ENCODE measurements around the gene ARL6IP6. TPM values are rescaled to one million over a fixed set of nuclear protein-coding genes. Genes with fewer than 3 reads are reported as not detected.

Gene ARL6IP6
- total and polyA plus RNA-seq, 5 donors from 2014 or later: 19.9 to 41.4 (median 33.1) TPM

DNA sequence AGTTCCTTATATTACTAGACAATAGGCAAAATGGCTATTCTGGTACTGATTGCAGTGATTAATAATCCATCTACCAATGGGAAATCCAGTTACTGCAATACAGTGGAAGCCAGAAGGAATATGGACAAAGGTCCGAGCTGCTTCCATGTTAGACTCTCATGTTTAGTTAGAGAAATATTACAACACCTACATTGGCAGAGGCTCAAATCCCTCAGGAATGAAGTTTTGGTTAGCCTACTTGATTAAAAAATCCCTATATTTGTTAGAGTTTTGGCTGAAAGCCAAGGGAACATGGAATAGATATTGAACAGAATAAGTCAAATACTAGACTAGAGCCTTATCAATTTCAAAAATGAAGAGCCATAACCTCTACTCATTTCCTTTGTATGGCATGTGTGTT is 48.5 kb downstream of the ARL6IP6 start:
- Histone ChIP-seq H3K27me3 (ENCODE audit: control insufficient read depth, insufficient read depth, low read length) (no peaks in the 10 kb centered on the region), H3K4me3 (ENCODE audit: low read depth, low read length) (no peak overlapping the region), H3K9me3 (ENCODE audit: control insufficient read depth in 2 of 2, low read length in 2 of 2) (no peaks in the 10 kb centered on the region), H3K4me1 (ENCODE audit: control insufficient read depth, insufficient read depth, low read length, poor library complexity, severe bottlenecking) (no peaks in the 10 kb centered on the region), H3K27ac (ENCODE audit: insufficient read depth, low read length, poor library complexity, severe bottlenecking) (no peak overlapping the region), H3K36me3 (ENCODE audit: control insufficient read depth, insufficient read depth, low read length) (peaks cover 8% of the 10 kb centered on the region)
- peaks cover 10% of the 10 kb centered on the region for H3K36me3 Mint-ChIP-seq
- H3K4me1 Mint-ChIP-seq: no peaks in the 10 kb centered on the region
- H3K27me3 Mint-ChIP-seq: no peaks in the 10 kb centered on the region
- no peak for DNase-seq
- ATAC-seq (ENCODE audit: low read depth in 2 of 2): no peak
- no peak overlapping the region for H3K27ac Mint-ChIP-seq
- H3K4me3 Mint-ChIP-seq: no peak overlapping the region
- peaks cover 0 to 2% (median 0%) of the 10 kb centered on the region in 7 donors for H3K9me3 Mint-ChIP-seq

DNA sequence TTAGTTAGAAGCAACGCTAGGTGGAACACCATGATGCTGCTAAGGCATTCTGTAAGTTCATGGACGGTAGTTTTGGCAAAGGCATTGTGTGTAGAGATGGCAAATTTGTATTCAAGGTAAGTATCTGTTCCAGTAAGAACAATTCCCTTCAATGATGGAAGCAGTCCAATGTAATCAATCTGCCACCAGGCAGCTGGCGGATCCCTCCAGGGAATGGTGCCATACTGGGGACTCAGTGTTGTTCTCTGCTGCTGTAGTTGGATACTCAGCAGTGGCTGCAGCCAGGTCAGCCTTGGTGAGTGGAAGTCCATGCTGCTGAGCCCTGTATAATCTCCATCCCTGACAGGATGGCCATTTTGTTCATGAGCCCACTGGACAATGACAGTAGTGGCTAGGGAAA is 62.8 kb downstream of the ARL6IP6 start:
- no peaks in the 10 kb centered on the region for H3K4me1 Mint-ChIP-seq
- no peak overlapping the region for H3K27ac ChIP-seq (ENCODE audit: insufficient read depth, low read length, poor library complexity, severe bottlenecking)
- no peak overlapping the region for H3K4me3 ChIP-seq (ENCODE audit: low read depth, low read length)
- H3K36me3 ChIP-seq (ENCODE audit: control insufficient read depth, insufficient read depth, low read length): no peaks in the 10 kb centered on the region
- no peaks in the 10 kb centered on the region for H3K36me3 Mint-ChIP-seq
- no peak for ATAC-seq (ENCODE audit: low read depth in 2 of 2)
- H3K27me3 Mint-ChIP-seq: peaks cover 29% of the 10 kb centered on the region
- H3K27ac Mint-ChIP-seq: no peak overlapping the region
- peaks cover 6% of the 10 kb centered on the region for H3K27me3 ChIP-seq (ENCODE audit: control insufficient read depth, insufficient read depth, low read length)
- H3K4me3 Mint-ChIP-seq: no peak overlapping the region
- no peaks in the 10 kb centered on the region for H3K4me1 ChIP-seq (ENCODE audit: control insufficient read depth, insufficient read depth, low read length, poor library complexity, severe bottlenecking)
- no peak for DNase-seq
- no peaks in the 10 kb centered on the region for H3K9me3 ChIP-seq (ENCODE audit: control insufficient read depth in 2 of 2, low read length in 2 of 2)
- H3K9me3 Mint-ChIP-seq: peaks cover 0 to 3% (median 0%) of the 10 kb centered on the region in 7 donors

DNA sequence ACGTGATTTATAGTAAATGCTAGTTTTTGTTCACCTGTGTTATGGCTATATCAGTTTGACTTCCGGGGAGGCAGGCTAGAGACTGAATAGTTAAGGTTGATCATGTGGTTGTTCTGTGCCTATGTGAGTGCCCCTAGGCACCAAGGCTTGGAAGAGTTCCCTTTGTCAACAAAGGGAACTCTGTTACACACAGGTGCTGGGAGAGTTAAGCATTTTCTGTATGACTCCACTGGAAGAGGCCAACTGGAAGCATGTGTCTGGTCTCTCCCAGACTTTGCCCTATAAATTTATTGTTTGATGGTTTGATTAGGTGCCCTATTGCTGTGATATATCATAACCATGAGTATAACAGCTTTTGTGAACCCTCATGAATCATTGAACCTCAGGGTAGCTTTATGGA is 63.8 kb downstream of the ARL6IP6 start:
- Mint-ChIP-seq H3K27ac (no peak overlapping the region), H3K9me3 (peaks cover 0 to 4% (median 0%) of the 10 kb centered on the region in 7 donors), H3K27me3 (peaks cover 20% of the 10 kb centered on the region), H3K4me3 (no peak overlapping the region), H3K36me3 (no peaks in the 10 kb centered on the region), H3K4me1 (no peaks in the 10 kb centered on the region)
- peaks cover 6% of the 10 kb centered on the region for H3K27me3 ChIP-seq (ENCODE audit: control insufficient read depth, insufficient read depth, low read length)
- no peaks in the 10 kb centered on the region for H3K36me3 ChIP-seq (ENCODE audit: control insufficient read depth, insufficient read depth, low read length)
- ATAC-seq (ENCODE audit: low read depth in 2 of 2): no peak
- H3K4me1 ChIP-seq (ENCODE audit: control insufficient read depth, insufficient read depth, low read length, poor library complexity, severe bottlenecking): no peaks in the 10 kb centered on the region
- no peak for DNase-seq
- no peak overlapping the region for H3K4me3 ChIP-seq (ENCODE audit: low read depth, low read length)
- no peak overlapping the region for H3K27ac ChIP-seq (ENCODE audit: insufficient read depth, low read length, poor library complexity, severe bottlenecking)
- no peaks in the 10 kb centered on the region for H3K9me3 ChIP-seq (ENCODE audit: control insufficient read depth in 2 of 2, low read length in 2 of 2)

DNA sequence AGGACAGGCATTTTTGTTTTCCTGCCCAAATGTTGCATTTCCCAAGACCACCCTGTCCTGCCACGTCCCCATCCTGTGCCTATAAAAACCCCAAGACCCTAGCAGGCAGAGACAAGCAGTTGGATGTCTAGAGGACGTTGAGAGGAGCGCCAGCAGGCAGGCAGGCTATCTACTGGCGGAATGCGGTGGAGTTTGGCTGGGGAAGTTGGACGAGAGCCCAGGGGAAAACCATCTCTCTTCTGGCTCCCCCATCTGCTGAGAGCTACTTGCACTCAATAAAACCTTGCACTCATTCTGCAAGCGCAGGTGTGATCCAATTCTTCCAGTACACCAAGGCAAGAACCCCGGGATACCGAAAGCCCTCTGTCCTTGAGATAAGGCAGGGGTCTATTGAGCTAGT is 72.5 kb downstream of the ARL6IP6 start:
- H3K36me3 ChIP-seq (ENCODE audit: control insufficient read depth, insufficient read depth, low read length): no peaks in the 10 kb centered on the region
- Mint-ChIP-seq H3K9me3 (peaks cover 0 to 4% (median 0%) of the 10 kb centered on the region in 7 donors), H3K4me3 (no peak overlapping the region), H3K27ac (no peak overlapping the region), H3K36me3 (no peaks in the 10 kb centered on the region), H3K4me1 (no peaks in the 10 kb centered on the region), H3K27me3 (peaks cover 4% of the 10 kb centered on the region)
- H3K27ac ChIP-seq (ENCODE audit: insufficient read depth, low read length, poor library complexity, severe bottlenecking): no peak overlapping the region
- no peaks in the 10 kb centered on the region for H3K4me1 ChIP-seq (ENCODE audit: control insufficient read depth, insufficient read depth, low read length, poor library complexity, severe bottlenecking)
- H3K9me3 ChIP-seq (ENCODE audit: control insufficient read depth in 2 of 2, low read length in 2 of 2): no peaks in the 10 kb centered on the region
- no peak for DNase-seq
- no peaks in the 10 kb centered on the region for H3K27me3 ChIP-seq (ENCODE audit: control insufficient read depth, insufficient read depth, low read length)
- H3K4me3 ChIP-seq (ENCODE audit: low read depth, low read length): no peak overlapping the region
- ATAC-seq (ENCODE audit: low read depth in 2 of 2): no peak

DNA sequence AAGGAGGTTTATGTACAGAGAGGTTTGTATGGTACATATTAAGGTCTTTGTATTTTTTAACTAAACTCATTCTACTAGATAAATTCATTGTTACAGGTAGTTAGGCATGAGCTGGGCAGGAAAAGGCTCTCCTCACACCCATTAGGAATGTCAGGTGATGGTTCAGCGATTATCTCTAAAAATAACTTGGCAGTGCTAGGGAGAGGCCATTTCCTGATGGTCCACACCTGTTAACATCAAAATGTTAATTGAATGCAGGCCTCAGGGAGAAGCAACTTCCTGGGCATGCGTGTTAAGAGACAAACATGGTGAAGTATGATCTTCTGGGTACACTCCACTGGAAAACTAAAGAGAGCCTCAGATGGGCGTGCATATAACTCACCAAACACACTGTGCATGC is 73.6 kb downstream of the ARL6IP6 start:
- Mint-ChIP-seq H3K27me3 (peaks cover 4% of the 10 kb centered on the region), H3K36me3 (no peaks in the 10 kb centered on the region), H3K9me3 (no peaks in the 10 kb centered on the region), H3K4me1 (no peaks in the 10 kb centered on the region), H3K4me3 (no peak overlapping the region), H3K27ac (no peak overlapping the region)
- no peak for DNase-seq
- Histone ChIP-seq H3K9me3 (ENCODE audit: control insufficient read depth in 2 of 2, low read length in 2 of 2) (no peaks in the 10 kb centered on the region), H3K27me3 (ENCODE audit: control insufficient read depth, insufficient read depth, low read length) (no peaks in the 10 kb centered on the region), H3K27ac (ENCODE audit: insufficient read depth, low read length, poor library complexity, severe bottlenecking) (no peak overlapping the region), H3K4me3 (ENCODE audit: low read depth, low read length) (no peak overlapping the region), H3K4me1 (ENCODE audit: control insufficient read depth, insufficient read depth, low read length, poor library complexity, severe bottlenecking) (no peaks in the 10 kb centered on the region), H3K36me3 (ENCODE audit: control insufficient read depth, insufficient read depth, low read length) (no peaks in the 10 kb centered on the region)
- no peak for ATAC-seq (ENCODE audit: low read depth in 2 of 2)

DNA sequence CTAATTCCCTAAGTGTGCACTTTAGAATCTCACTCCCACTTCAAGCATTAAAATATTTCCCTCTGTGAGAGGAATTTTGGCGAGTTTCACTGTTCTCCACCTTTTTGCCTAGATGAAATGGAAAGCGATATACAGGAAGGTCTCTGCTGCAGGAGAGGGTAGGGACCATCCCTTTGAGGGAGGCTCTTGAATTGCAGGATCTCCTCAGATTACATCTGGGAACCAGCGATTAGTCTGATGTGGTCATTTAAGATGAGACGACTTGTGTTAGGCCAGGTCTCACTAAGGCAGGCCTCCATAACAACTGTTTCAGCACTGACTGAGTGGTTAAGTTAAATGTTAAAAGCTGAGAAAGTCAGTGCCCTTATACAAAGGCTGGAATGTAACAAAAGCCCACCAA is 74.6 kb downstream of the ARL6IP6 start:
- H3K27me3 ChIP-seq (ENCODE audit: control insufficient read depth, insufficient read depth, low read length): no peaks in the 10 kb centered on the region
- DNase-seq (no peak), ATAC-seq (ENCODE audit: low read depth in 2 of 2) (no peak)
- no peak overlapping the region for H3K4me3 Mint-ChIP-seq
- H3K4me1 Mint-ChIP-seq: no peaks in the 10 kb centered on the region
- H3K27ac ChIP-seq (ENCODE audit: insufficient read depth, low read length, poor library complexity, severe bottlenecking): no peak overlapping the region
- no peak overlapping the region for H3K27ac Mint-ChIP-seq
- H3K36me3 Mint-ChIP-seq: no peaks in the 10 kb centered on the region
- H3K9me3 ChIP-seq (ENCODE audit: control insufficient read depth in 2 of 2, low read length in 2 of 2): no peaks in the 10 kb centered on the region
- H3K27me3 Mint-ChIP-seq: peaks cover 4% of the 10 kb centered on the region
- H3K36me3 ChIP-seq (ENCODE audit: control insufficient read depth, insufficient read depth, low read length): no peaks in the 10 kb centered on the region
- no peaks in the 10 kb centered on the region for H3K4me1 ChIP-seq (ENCODE audit: control insufficient read depth, insufficient read depth, low read length, poor library complexity, severe bottlenecking)
- peaks cover 0 to 1% (median 0%) of the 10 kb centered on the region in 7 donors for H3K9me3 Mint-ChIP-seq
- no peak overlapping the region for H3K4me3 ChIP-seq (ENCODE audit: low read depth, low read length)

DNA sequence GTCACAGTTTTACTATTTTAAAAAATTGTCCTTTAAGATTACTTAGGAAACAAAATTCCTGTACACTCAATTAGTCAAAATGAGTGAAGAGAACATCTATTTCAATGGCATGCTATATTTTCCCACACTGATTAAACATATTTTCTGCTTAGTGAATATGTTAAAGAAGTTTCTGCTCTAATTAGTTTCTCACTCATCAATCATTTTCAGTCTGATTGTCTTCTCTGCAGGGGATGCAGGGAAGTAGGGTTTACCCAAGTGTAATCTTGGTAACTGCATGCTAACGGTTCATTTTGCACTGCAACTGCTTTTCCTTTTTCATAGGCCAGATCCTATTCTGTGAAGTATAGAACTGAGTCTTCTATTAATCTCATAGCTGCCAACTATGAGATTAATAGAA is 78.5 kb downstream of the ARL6IP6 start:
- H3K9me3 Mint-ChIP-seq: peaks cover 0 to 3% (median 0%) of the 10 kb centered on the region in 7 donors
- no peak overlapping the region for H3K27ac Mint-ChIP-seq
- H3K27me3 ChIP-seq (ENCODE audit: control insufficient read depth, insufficient read depth, low read length): peaks cover 2% of the 10 kb centered on the region
- H3K27me3 Mint-ChIP-seq: peaks cover 4% of the 10 kb centered on the region
- H3K36me3 ChIP-seq (ENCODE audit: control insufficient read depth, insufficient read depth, low read length): no peaks in the 10 kb centered on the region
- no peaks in the 10 kb centered on the region for H3K4me1 Mint-ChIP-seq
- H3K4me3 ChIP-seq (ENCODE audit: low read depth, low read length): no peak overlapping the region
- no peak for DNase-seq
- no peaks in the 10 kb centered on the region for H3K9me3 ChIP-seq (ENCODE audit: control insufficient read depth in 2 of 2, low read length in 2 of 2)
- no peak overlapping the region for H3K4me3 Mint-ChIP-seq
- no peaks in the 10 kb centered on the region for H3K36me3 Mint-ChIP-seq
- H3K27ac ChIP-seq (ENCODE audit: insufficient read depth, low read length, poor library complexity, severe bottlenecking): no peak overlapping the region
- ATAC-seq (ENCODE audit: low read depth in 2 of 2): no peak
- H3K4me1 ChIP-seq (ENCODE audit: control insufficient read depth, insufficient read depth, low read length, poor library complexity, severe bottlenecking): no peaks in the 10 kb centered on the region

DNA sequence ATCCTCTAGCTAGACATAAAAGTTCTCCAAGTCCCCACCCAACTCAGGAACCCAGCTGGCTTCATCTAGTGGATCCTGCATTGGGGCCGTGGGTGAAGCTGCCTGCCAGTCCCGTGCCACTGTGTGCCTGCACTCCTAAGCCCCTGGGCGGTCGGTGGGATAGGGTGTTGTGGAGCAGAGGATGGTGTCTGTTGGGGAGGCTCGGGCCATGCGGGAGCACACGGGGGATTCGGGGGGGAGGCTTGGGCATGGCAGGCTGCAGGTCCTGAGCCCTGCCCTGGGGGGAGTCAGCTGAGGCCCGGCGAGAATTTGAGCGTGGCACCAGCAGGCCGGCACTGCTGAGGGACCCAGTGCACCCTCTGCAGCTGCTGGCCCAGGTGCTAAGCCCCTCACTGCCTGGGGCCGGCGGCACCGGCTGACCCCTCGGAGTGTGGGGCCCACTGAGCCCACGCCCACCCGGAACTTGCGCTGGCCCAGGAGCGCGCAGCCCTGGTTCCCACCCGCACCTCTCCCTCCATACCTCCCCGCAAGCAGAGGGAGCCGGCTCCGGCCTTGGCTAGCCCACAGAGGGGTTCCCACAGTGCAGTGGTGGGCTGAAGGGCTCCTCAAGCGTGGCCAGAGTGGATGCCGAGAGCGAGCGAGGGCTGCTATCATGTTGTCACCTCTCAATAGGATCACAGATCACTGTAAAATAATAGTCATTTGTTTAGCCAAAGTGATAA is 86.4 kb downstream of the ARL6IP6 start:
- Histone ChIP-seq H3K27ac (ENCODE audit: insufficient read depth, low read length, poor library complexity, severe bottlenecking) (no peak overlapping the region), H3K9me3 (ENCODE audit: control insufficient read depth in 2 of 2, low read length in 2 of 2) (no peaks in the 10 kb centered on the region), H3K27me3 (ENCODE audit: control insufficient read depth, insufficient read depth, low read length) (peaks cover 2% of the 10 kb centered on the region), H3K4me1 (ENCODE audit: control insufficient read depth, insufficient read depth, low read length, poor library complexity, severe bottlenecking) (no peaks in the 10 kb centered on the region), H3K36me3 (ENCODE audit: control insufficient read depth, insufficient read depth, low read length) (no peaks in the 10 kb centered on the region), H3K4me3 (ENCODE audit: low read depth, low read length) (no peak overlapping the region)
- DNase-seq: no peak
- Mint-ChIP-seq H3K4me3 (peak overlapping the region in 1 of 4 donors; percentile 18), H3K4me1 (no peaks in the 10 kb centered on the region), H3K36me3 (no peaks in the 10 kb centered on the region), H3K9me3 (peaks cover 0 to 3% (median 0%) of the 10 kb centered on the region in 7 donors), H3K27me3 (peaks cover 10% of the 10 kb centered on the region), H3K27ac (no peak overlapping the region)
- ATAC-seq (ENCODE audit: low read depth in 2 of 2): no peak

Data from CD4-positive, CD25-positive, alpha-beta regulatory T cell (primary cell).